H1 (cell line): Measurements from ENCODE around the gene SLC16A5.
"Not testable (repeated sequence)": the region's sequence is repeated elsewhere in the genome, so short reads cannot be mapped to it uniquely, and the experiment has no call there.

ENCODE experiments used
- ATF3 ChIP-seq: IDR thresholded peaks from 2 replicates; pipeline ENCODE4 v1.6.1; 2011; ENCODE audit warnings: low read depth, mild to moderate bottlenecking, low read length; ENCODE audit not compliant: insufficient read depth
- BRCA1 ChIP-seq: IDR thresholded peaks from 2 replicates; pipeline ENCODE4 v1.6.1; 2012; ENCODE audit warnings: low read depth, low read length, improper control_type of control experiment
- CBX5 ChIP-seq: fragments of 300-800, 300-1000 bp; sonication (generic); IDR thresholded peaks from 2 replicates; pipeline ENCODE4 v1.7.1; 2016; ENCODE audit warnings: antibody characterized with exemption, low read length, low read depth
- CBX8 ChIP-seq: fragments of 300-800, 300-1000 bp; sonication (generic); IDR thresholded peaks from 2 replicates; pipeline ENCODE4 v1.7.1; 2016; ENCODE audit warnings: low read depth, low read length, borderline replicate concordance
- CTCF ChIP-seq, 3 experiments: IDR thresholded peaks; 1 replicate in 2 of 3; 2 replicates in 1 of 3; pipeline versions ENCODE4 v1.5.1 to v1.6.1; 2011; ENCODE audit warnings: low read length in 3 of 3, mild to moderate bottlenecking in 3 of 3, inconsistent platforms in 2 of 3, low read depth in 1 of 3, moderate library complexity in 1 of 3; ENCODE audit not compliant: insufficient read depth in 1 of 3; ENCODE audit errors: control extremely low read depth in 1 of 3
- HDAC2 ChIP-seq, 2 experiments: fragments of 300-600 bp in 1 of 2; sonication (generic) in 1 of 2; IDR thresholded peaks; 2 replicates each; pipeline ENCODE4 v1.6.1; 2011 to 2012; ENCODE audit warnings: low read depth in 2 of 2, low read length in 2 of 2, mild to moderate bottlenecking in 2 of 2, moderate library complexity in 2 of 2, borderline replicate concordance in 1 of 2, inconsistent platforms in 1 of 2
- MAFK ChIP-seq: IDR thresholded peaks from 2 replicates; pipeline ENCODE4 v1.6.1; 2012; ENCODE audit warnings: low read depth, mild to moderate bottlenecking, improper control_type of control experiment, low read length
- POLR2A ChIP-seq, 2 experiments: IDR thresholded peaks; 1 replicate in 1 of 2; 2 replicates in 1 of 2; pipeline ENCODE4 v1.6.1; 2011; ENCODE audit warnings: low read depth in 2 of 2, low read length in 2 of 2, mild to moderate bottlenecking in 2 of 2; ENCODE audit errors: control extremely low read depth in 1 of 2
- RAD21 ChIP-seq, 2 experiments: IDR thresholded peaks in 1 of 2; conservative IDR thresholded peaks in 1 of 2; 2 replicates each; pipeline ENCODE4 v1.6.1; 2011; ENCODE audit warnings: low read depth in 2 of 2, low read length in 2 of 2, improper control_type of control experiment in 1 of 2, inconsistent platforms in 1 of 2, mild to moderate bottlenecking in 1 of 2, moderate library complexity in 1 of 2
- RNF2 ChIP-seq: fragments of 200-900, 300-1000 bp; sonication (generic); IDR thresholded peaks from 2 replicates; pipeline ENCODE4 v1.7.1; 2016; ENCODE audit warnings: borderline replicate concordance, low read depth, mild to moderate bottlenecking, antibody characterized with exemption, low read length; ENCODE audit not compliant: poor library complexity, severe bottlenecking; ENCODE audit errors: missing control alignments
- RXRA ChIP-seq: IDR thresholded peaks from 2 replicates; pipeline ENCODE4 v1.6.1; 2011; ENCODE audit warnings: low read depth, mild to moderate bottlenecking, low read length, moderate library complexity; ENCODE audit not compliant: insufficient read depth
- SP1 ChIP-seq: IDR thresholded peaks from 2 replicates; pipeline ENCODE4 v1.6.1; 2011; ENCODE audit warnings: low read depth, low read length
- TBP ChIP-seq: IDR thresholded peaks from 2 replicates; pipeline ENCODE4 v1.6.1; 2011; ENCODE audit warnings: low read depth, low read length, improper control_type of control experiment
- TCF12 ChIP-seq: IDR thresholded peaks from 2 replicates; pipeline ENCODE4 v1.6.1; 2011; ENCODE audit warnings: low read depth, mild to moderate bottlenecking, low read length

- TF ChIP-seq RNF2; RAD21 (IDR thresholded peaks at IDR 0.05 in 1 of 2, conservative IDR thresholded peaks at IDR 0.05 in 1 of 2; ENCODE audit: low read depth in 2 of 2, low read length in 2 of 2); CTCF (IDR thresholded peaks at IDR 0.05; ENCODE audit: control extremely low read depth in 1 of 3, insufficient read depth in 1 of 3, low read depth in 1 of 3, low read length in 3 of 3); MAFK; CBX8; POLR2A (IDR thresholded peaks at IDR 0.05; ENCODE audit: control extremely low read depth in 1 of 2, low read depth in 2 of 2, low read length in 2 of 2); ATF3; HDAC2 (IDR thresholded peaks at IDR 0.05; ENCODE audit: borderline replicate concordance in 1 of 2, low read depth in 2 of 2, low read length in 2 of 2); RXRA; TBP; TCF12; BRCA1; CBX5; SP1: not testable (repeated sequence)
These were observed 40.2 kb downstream of the SLC16A5 start for GRCh38 chr17:75127936-75128335.
